Cardiac fibroblast (primary cell): ENCODE measurements around the gene MCEMP1.

Source experiments
- DNase-seq, 2 donors: peaks; one replicate each; pipeline versions ENCODE4 v3.0.0 to v3.0.0-alpha.2; 2010; ENCODE audit warnings: low read depth in 2 of 2
- H3K4me3 ChIP-seq, 2 donors: replicated peaks in 1 of 2; 1 replicate in 1 of 2; 2 replicates in 1 of 2; pipeline ENCODE4 v1.5.1; 2011; ENCODE audit warnings: low read depth in 2 of 2, low read length in 2 of 2, mild to moderate bottlenecking in 2 of 2, moderate library complexity in 1 of 2
- TF ChIP-seq, protein P1 (sequence below): IDR thresholded peaks from one replicate; pipeline ENCODE4 v1.5.1; 2011; ENCODE audit warnings: low read depth, mild to moderate bottlenecking, low read length, inconsistent platforms

Gene MCEMP1

DNA sequence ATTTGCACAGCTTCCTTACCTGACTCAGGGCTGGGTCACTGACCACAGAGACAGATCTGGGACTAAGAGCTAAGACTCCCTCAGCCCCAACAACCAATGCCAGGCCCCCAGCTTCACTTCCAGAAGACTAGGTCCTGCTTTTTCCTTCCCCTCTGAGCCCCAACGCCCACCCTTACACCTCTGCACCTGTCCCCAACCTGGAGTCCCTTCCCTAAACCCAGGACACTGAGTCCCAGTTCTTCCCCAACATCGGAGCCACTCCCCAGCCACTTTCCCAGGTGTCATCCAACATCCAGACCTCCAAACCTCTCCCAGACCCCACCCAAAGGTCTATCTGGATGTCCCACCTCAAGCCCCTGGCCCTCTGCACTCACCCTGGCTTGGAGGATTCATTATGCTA, 22.1 kb downstream of the MCEMP1 start:
- TF ChIP-seq, protein P1, sequence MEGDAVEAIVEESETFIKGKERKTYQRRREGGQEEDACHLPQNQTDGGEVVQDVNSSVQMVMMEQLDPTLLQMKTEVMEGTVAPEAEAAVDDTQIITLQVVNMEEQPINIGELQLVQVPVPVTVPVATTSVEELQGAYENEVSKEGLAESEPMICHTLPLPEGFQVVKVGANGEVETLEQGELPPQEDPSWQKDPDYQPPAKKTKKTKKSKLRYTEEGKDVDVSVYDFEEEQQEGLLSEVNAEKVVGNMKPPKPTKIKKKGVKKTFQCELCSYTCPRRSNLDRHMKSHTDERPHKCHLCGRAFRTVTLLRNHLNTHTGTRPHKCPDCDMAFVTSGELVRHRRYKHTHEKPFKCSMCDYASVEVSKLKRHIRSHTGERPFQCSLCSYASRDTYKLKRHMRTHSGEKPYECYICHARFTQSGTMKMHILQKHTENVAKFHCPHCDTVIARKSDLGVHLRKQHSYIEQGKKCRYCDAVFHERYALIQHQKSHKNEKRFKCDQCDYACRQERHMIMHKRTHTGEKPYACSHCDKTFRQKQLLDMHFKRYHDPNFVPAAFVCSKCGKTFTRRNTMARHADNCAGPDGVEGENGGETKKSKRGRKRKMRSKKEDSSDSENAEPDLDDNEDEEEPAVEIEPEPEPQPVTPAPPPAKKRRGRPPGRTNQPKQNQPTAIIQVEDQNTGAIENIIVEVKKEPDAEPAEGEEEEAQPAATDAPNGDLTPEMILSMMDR, result no peak
- no peak for DNase-seq
- H3K4me3 ChIP-seq, result no peak overlapping the region

- DNase-seq, result peak in 1 of 2 donors; percentile 43
- TF ChIP-seq, protein P1, result no peak
Observed at GRCh38 chr19:7699417-7700401, 22.8 kb downstream of the MCEMP1 start.

GRCh38 chr19:7701049-7701653, 24.3 kb downstream of the MCEMP1 start:
- TF ChIP-seq, protein P1, result no peak
- no peak overlapping the region for H3K4me3 ChIP-seq
- no peak for DNase-seq

More at GRCh38 chr19:7699417-7700401, 22.8 kb downstream of the MCEMP1 start:
- H3K4me3 ChIP-seq, result no peak overlapping the region

- H3K4me3 ChIP-seq, result no peak within 1 kb of the TSS
- no peak for DNase-seq
- TF ChIP-seq, protein P1, result no peak
Observed at GRCh38 chr19:7701654-7702457, 25.0 kb downstream of the MCEMP1 start, which contains the start of gene FCER2. Gene FCER2, minus strand, starts transcription at chr19:7702131. Its CDS starts 2,371 bp downstream, at chr19:7699760.

DNA sequence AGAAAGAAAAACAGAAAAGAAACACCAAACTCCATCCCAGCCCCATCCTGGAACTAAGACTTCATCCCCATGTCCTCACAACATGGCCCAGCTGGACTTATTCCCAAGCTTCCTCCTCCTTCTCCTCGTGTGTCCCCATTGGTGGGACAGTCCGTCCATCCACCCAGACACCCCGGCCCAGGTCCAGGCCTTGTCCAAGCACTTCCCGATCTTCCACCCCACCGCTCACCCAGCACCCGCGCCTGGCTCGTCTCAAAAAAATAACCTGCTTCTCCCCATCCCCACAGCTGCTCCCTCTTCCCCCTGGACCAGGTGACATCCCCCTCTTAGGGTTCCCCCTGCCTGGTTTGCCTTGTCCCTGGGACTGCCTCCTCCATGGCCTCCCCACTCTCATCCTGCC, 26.4 kb downstream of the MCEMP1 start:
- peak in 1 of 2 donors; percentile 5 for DNase-seq
- TF ChIP-seq, protein P1, result no peak
- H3K4me3 ChIP-seq, result no peak overlapping the region

- DNase-seq, result no peak
- no peak overlapping the region for H3K4me3 ChIP-seq
- TF ChIP-seq, protein P1, result no peak
Observed at GRCh38 chr19:7704280-7705060, 27.6 kb downstream of the MCEMP1 start.
